GM13977 (cell line): ENCODE measurements around the gene TBX2.

Source experiments
- DNase-seq: peaks from one replicate; pipeline ENCODE4 v3.0.0; 2012; ENCODE audit warnings: low spot score
- in situ Hi-C: fragments of 300-500 bp; cut with MboI; formaldehyde crosslinking; loops from one replicate; pipeline ENCODE4 v1.12.0; 2022; ENCODE audit warnings: low sequenced_read_pairs, low pct_unique_long_range_greater_than_20kb, mixed read lengths, inconsistent platforms; ENCODE audit not compliant: unreplicated experiment
- TF ChIP-seq, protein P1 (sequence below): IDR thresholded peaks from 2 replicates; pipeline ENCODE4 v1.5.1; 2012; ENCODE audit warnings: mild to moderate bottlenecking, control low read depth; ENCODE audit not compliant: insufficient read depth; ENCODE audit errors: extremely low read depth, missing control alignments

The TBX2 gene

DNA sequence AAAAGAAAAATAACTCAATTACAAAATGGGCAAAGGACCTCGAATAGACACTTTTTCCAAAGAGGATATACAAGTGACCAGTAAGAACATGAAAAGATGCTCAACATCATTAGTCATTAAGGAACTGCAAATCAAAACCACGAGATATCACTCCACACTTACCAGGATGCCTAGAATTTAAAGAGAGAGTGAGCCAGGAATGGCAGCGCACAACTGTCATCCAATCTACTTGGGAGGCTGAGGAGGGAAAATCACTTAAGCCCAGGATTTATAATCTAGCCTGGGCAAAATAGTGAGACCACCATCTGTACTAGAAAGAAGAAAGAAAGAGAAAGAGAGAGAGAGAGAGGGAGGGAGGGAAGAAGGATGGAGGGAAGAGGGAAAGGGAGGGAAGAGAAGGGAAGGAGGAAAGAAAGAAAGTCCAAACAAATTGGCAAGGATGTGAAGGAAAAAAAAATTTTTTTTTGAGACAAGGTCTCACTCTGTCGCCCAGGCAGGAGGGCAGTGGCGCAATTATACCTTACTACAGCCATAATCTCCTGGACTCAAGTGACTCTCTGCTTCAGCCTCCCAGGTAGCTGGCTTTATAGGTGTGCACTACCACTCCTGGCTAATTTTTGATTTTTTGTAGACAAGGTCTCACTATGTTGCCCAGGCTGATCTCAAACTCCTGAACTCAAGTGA lies 22.6 kb downstream of the TBX2 start:
- TF ChIP-seq, protein P1, sequence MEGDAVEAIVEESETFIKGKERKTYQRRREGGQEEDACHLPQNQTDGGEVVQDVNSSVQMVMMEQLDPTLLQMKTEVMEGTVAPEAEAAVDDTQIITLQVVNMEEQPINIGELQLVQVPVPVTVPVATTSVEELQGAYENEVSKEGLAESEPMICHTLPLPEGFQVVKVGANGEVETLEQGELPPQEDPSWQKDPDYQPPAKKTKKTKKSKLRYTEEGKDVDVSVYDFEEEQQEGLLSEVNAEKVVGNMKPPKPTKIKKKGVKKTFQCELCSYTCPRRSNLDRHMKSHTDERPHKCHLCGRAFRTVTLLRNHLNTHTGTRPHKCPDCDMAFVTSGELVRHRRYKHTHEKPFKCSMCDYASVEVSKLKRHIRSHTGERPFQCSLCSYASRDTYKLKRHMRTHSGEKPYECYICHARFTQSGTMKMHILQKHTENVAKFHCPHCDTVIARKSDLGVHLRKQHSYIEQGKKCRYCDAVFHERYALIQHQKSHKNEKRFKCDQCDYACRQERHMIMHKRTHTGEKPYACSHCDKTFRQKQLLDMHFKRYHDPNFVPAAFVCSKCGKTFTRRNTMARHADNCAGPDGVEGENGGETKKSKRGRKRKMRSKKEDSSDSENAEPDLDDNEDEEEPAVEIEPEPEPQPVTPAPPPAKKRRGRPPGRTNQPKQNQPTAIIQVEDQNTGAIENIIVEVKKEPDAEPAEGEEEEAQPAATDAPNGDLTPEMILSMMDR = no peak
- in situ Hi-C loops = loop anchor here (25.0 kb wide), 1 partner anchor 415 kb away; no protein-coding TSS in a partner anchor
- DNase-seq = no peak

DNA sequence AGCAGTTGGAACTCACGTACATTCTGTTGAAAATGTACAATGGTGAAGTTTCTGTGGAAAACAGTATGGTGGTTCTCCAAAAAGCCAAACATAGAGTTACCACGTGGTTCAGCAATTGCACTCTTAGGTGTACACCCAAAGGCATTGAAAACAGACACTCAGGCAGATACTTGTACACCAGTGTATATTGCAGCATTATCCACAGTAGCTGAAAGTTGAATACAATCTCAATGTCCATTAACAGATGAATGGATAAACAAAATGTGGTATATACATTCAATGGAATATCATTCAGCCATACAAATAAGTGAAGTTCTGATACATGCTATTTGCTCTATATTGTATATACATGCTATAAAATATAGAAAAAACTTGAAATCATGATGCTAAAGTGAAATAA lies 23.2 kb downstream of the TBX2 start:
- DNase-seq = no peak
- TF ChIP-seq, protein P1 = no peak
- in situ Hi-C loops = loop anchor here (25.0 kb wide), 1 partner anchor 414 kb away; no protein-coding TSS in a partner anchor

DNA sequence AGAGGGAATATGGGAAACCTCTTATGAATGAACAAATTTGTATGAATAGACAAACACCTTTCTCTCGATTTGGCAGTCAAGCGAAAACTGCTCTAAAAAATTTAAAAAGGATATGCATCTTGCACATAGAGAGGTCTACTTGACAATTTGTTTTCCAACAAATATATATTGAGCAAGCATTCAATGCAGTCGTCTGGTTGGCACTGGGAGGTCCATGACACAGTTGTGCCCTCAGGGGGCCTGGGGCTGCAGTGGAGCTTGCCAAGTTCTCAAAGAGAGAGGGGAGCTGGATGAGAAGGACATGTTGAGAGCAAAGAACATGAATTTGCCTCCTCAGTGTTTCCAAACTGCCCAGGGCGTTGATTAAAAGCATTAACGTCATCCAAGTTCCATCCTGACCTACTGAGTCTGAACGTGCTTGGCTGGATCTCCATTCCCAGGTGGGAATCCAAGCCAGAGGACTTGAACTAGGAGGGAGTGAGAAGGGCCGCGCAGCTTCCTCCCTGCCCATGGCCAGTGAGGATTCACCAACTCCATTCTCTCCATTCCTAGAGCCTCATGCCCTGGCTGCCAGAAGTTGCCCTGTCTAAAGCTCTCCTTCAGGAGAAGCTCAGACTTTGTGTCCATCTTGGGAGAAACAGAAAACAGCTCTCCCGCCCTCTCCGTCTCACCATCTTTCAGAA lies 24.5 kb downstream of the TBX2 start:
- in situ Hi-C loops = loop anchor here (25.0 kb wide), 1 partner anchor 413 kb away; no protein-coding TSS in a partner anchor
- DNase-seq = no peak
- TF ChIP-seq, protein P1 = no peak

DNA sequence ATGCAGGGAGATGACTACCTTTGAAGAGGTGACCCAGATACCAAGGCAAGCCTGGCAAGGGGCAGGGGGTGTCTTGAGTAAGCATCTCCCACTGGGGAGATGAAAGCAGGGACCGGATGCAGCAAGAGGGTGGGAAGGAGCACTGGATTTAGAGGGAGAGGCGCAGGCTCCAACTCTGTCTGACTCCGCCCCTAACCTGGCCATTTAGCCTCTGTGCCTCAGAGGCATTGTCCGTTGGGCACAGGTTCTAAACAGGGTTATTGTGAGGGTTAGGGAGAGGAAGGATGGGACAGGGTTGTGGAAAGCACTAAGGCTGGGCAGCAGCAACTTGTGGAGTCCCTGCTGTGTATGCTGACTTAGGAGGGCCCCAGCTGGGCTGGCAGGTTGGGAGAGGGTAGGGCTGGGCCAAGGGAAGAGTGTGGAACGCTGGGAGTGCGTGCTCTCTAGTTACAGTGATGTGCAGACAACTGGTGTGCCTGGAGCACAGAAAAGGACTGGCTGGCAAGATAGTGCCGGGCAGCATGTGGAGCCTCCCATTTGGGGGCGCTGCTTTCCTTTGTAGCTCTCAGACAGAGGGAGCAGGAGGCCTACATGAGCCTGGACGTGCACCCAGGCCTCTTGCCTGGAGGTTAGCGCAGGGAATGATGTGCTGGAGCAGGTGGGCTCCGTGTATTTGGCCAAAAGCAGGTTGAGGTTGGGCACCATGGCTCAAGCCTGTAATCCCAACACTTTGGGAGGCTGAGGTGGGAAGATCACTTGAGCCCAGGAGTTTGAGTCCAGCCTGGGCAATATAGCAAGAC lies 26.2 kb downstream of the TBX2 start:
- no peak for DNase-seq
- in situ Hi-C loops = no loop called here

DNA sequence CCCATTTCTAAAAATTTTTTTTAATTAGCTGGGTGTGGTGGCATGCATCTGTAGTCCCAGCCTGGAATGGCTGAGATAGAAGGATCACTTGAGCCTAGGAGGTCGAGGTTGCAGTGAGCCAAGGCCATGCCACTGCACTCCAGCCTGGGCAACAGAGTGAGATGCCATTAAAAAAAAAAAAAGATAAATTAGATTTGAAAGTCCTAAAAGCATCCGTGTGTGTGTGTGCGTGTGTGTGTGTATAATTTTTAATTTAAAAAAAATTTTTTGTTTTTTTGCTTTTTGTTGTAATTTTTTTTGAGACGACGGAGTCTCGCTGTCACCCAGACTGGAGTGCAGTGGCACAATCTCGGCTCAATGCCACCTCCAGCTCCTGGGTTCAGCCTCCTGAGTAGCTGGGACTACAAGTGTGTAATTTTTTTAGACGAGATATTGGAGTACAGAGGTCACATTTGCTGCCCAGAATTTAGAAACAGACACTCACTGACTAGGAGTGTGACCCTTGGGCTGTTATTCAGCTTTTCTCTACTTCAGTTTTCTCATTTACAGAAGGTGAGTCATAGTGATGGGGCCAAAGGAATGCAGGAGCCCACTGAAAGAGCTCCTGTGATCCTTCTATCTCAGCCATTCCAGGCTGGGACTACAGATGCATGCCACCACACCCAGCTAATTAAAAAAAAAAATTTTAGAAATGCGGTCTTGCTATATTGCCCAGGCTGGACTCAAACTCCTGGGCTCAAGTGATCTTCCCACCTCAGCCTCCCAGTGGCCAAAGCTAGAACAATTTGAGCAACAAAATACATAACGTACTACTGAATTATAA lies 27.1 kb downstream of the TBX2 start:
- in situ Hi-C loops = no loop called here
- TF ChIP-seq, protein P1 = no peak
- DNase-seq = no peak

More for the DNA sequence above, 26.2 kb downstream of the TBX2 start:
- TF ChIP-seq, protein P1 = no peak

DNA sequence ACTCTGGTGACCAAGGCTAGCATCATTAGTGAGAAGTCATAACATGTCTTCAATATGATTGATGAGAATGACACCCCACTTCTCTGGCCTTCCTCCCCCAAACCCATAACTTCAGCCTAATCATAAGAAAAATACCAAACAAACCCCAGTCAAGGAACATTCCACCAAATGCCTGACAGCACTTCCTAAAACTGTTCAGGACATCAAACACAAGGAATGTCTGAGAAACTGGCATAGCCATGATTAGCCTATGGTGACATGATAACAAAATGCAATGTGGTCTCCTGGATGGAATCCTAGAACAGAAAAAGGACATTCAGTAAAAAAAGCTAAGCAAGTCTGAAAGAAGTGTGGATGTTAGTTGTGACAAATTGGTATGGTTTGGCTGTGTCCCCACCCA lies 27.9 kb downstream of the TBX2 start:
- no peak for DNase-seq
- in situ Hi-C loops = no loop called here
- TF ChIP-seq, protein P1 = no peak
